Measurements from ENCODE around the gene RPS6KA3.

DNA sequence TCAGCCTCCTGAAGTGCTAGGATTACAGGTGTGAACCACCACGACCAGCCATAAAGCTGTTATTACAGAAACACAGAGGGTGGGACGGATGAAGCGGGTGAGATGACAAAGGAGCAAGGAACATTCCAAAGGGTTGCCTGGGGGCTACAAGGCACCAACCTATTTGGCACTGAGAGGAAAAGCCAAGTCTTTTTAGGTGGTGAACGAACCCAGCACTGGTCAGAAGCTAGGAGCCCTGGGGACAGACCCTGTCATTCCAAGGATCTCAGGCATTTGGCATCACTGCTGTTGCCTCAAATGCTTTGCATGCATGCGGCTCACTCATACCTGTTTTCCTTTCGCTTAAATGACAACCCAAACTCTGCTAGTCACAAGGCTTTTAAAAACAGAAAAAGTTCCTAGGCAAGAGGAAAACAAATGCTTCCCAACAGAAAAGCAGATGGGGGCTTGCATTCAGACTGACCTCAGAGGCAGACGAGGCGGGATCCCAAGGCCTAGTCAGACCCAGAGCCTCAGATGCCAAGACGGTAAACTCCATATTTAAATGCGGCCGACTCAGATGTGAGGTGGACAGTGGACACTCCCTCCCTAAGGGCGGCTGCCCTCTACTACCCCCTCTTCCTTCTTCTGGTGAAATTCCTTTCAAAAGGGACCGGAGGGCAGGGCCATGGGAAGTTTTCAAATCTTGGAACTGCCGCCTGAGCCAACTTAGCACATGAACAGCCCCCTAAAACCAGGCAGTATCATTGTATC is 154.5 kb downstream of the RPS6KA3 start:
- TF ChIP-seq, protein P1, sequence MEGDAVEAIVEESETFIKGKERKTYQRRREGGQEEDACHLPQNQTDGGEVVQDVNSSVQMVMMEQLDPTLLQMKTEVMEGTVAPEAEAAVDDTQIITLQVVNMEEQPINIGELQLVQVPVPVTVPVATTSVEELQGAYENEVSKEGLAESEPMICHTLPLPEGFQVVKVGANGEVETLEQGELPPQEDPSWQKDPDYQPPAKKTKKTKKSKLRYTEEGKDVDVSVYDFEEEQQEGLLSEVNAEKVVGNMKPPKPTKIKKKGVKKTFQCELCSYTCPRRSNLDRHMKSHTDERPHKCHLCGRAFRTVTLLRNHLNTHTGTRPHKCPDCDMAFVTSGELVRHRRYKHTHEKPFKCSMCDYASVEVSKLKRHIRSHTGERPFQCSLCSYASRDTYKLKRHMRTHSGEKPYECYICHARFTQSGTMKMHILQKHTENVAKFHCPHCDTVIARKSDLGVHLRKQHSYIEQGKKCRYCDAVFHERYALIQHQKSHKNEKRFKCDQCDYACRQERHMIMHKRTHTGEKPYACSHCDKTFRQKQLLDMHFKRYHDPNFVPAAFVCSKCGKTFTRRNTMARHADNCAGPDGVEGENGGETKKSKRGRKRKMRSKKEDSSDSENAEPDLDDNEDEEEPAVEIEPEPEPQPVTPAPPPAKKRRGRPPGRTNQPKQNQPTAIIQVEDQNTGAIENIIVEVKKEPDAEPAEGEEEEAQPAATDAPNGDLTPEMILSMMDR (IDR thresholded peaks at IDR 0.05): no peak
- TF ChIP-seq POLR2A (IDR thresholded peaks at IDR 0.05): no peak
